HG02970 (cell line): ENCODE data around the gene RASGRP2.

Experiments
- ATAC-seq: cut with Tn5 transposase; IDR thresholded peaks from one replicate; pipeline ENCODE4 v1.9.1; 2021; ENCODE audit warnings: mild to moderate bottlenecking, moderate library complexity, moderate number of reproducible peaks; ENCODE audit not compliant: unreplicated experiment, low FRiP score

The RASGRP2 gene

GRCh38 chr11:64742889-64743590, 902 bp downstream of the RASGRP2 start:
- no peak for ATAC-seq

DNA sequence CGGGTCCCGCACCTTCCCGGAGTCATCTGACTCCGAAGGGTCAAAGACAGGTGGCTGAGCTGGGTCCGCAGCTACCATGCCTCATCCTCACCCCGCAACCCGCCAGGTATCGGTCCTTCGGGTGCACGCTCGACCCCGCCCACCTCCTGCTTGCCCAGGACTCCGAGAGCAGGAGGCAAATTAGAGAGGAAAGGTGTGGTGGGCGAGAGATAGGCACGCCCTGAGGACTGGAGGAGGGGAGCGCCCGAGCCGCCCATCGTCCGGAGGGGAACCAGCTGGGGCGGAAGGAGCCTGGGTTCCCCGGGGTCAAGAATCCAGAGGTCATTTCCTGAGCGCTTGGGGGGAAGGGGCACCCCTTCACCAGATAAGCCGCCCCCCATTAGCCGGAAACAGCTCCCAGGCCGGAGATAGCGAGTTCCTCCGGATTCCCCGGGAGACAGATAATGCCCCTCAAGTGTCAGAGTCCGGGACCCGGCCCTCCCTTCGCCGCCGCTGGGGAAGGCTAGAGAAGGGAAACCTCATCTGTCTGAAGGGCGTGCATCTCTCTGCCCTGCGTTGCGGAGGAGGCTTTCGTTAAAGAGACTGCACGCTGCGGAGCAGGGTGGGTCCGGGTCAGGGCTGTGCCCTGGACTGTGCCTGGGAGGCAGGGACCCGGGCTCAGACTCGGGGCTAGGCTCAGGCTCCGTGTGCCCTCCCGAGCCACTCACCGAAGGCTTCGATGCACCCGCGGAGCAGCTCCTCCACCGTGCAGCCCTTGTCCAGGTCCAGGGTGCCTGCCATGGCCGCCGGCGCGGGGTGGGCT, 1.7 kb downstream of the RASGRP2 start:
- ATAC-seq = no peak

GRCh38 chr11:64741375-64742086, 2.4 kb downstream of the RASGRP2 start:
- no peak for ATAC-seq

- no peak for ATAC-seq
These were observed 4.1 kb downstream of the RASGRP2 start for GRCh38 chr11:64739871-64740270.

DNA sequence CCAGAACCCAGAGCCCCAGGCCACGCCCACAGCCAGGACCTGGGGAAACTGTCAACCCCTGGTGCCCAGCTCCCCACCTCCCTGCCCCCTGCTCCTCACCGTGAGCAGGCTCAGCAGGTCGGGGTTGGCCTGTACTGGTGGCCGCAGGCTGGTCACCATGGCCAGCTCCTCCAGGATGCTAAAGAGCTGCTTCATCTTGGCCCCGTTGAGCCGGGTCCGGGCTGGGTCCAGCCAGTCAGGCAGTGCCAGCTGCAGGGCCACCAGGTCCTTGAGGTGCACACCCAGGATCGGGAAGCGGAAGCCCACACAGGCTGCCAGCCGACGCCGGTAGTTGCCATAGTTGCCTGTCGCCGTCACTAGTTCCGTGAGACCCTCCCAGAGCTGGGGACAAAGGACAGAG, 7.3 kb downstream of the RASGRP2 start:
- ATAC-seq = no peak

GRCh38 chr11:64735725-64736259, 8.2 kb downstream of the RASGRP2 start:
- no peak for ATAC-seq

GRCh38 chr11:64734811-64735724, 8.9 kb downstream of the RASGRP2 start:
- ATAC-seq = no peak

- no peak for ATAC-seq
These were observed 12.3 kb downstream of the RASGRP2 start for GRCh38 chr11:64731601-64732000.

DNA sequence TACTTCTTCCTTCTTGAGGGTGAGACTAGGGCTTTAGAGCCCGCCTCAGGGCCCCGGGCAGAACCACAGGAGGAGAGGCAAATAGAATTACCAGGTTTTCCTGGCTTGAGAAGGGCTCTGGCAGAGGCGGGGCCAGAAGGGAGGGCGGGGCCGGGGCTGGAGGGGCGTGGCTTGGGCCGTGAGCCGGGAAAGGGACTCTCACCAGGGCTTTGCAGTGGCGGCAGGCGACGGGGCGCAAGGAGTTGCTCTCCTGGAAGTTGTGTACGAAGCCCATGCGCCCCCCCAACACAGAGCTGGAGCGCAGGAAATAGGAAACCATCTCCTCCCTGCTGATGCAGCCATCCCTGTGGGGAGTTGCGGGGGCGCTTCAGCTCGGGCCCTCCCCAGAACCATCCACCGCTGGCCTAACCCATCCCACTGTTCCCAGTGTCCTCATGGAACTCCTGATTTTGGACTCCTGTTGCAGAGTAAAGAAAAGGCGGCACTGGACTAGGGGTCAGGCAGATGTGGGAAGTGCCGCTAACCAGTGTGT, 14.0 kb downstream of the RASGRP2 start:
- no peak for ATAC-seq

DNA sequence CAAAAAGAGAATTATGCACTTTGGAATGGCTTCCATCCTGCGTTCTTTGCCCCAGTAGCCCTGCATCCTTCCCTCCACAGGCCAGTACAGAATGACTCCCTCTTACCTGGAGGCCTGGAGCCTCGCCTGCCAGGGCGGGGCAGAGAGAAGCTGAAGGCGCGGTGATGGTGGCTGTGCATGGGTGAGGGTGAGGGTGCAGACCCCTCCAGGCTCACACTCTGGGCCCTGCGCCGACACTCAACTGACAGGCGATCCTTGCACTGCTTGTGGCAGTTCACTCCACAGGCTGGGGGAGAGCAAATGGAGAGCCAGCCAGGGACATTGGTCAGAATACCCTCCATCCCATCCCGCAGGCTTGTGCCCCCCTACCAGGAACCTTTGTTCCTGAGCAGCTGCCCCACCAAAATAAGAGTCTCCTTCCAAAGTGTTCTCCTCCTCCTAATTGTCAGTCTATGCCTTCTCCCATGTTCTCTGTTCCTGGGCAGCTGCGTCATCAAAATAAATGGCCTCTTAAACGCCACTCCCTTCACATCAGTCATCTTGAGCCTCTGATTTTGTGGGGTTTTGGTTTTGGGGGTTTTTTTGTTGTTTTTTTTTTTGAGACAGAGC, 15.1 kb downstream of the RASGRP2 start:
- ATAC-seq = no peak

- ATAC-seq = no peak
These were observed 16.9 kb downstream of the RASGRP2 start for GRCh38 chr11:64726867-64727530.

DNA sequence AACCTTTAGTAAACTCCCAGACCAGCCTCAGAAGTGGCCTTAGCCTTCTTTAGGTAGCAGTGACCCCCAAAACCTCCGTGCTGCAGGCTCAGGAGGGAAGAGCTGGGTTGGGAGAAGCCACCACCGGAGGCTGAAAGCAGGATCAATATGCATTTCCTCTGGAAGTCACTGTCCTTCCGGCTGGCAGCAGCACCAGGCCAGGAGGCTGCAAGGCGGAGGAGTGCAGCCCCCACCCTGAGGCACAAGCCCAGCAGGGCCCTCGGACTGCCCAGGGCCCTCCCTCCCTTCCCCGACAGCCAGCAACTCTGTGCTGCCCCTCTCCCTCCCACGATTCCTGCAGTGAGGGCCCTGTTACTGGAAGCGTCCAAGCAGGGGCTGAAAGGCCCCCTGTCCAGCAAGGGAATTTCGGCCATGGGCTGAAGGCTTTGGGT, 17.7 kb downstream of the RASGRP2 start:
- no peak for ATAC-seq

- no peak for ATAC-seq
These were observed 18.9 kb downstream of the RASGRP2 start for GRCh38 chr11:64724863-64725532.

DNA sequence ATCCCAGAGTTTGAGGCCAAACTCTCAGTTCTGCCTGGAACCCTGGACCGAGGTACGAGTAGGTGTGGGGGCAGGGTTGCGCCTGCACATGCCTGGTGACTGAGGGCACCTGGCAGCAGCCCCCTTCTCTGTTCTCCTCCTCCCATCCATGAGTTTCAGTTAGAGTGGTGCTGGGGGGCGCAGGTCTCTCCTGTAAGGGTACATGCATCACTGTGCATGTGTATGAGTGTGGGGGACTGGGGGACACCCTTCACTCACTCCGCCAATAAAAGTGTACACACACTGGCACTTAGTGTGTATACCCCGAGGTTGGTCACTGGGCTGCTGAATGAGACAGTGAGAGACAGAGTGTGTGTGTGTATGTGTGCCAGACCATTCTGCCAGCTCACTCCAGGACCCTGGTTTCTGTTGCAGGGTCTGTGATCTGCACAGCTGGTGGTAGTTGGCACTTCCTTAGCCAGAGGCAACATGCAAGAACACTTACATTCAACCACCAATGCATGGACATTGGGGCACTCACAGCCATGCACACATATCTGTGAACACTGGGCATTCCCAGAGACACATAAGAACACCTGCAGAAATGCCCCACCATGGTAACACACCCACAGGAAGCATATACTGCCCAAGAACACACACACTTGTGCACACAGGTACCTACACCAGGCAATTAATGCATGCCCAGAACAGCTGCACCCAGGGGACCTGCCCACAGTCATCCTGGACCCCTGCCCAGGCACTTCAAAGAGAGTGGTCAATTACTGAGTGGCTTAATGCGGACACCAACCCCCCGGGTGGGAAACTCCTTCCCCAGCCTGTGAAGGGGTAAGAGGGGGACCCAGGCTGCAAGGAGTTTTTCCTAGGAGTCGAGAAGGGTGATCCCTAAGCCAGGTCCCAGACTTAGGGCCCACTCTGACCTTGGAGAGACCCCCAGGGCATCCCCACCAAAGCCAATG, 19.8 kb downstream of the RASGRP2 start:
- no peak for ATAC-seq

DNA sequence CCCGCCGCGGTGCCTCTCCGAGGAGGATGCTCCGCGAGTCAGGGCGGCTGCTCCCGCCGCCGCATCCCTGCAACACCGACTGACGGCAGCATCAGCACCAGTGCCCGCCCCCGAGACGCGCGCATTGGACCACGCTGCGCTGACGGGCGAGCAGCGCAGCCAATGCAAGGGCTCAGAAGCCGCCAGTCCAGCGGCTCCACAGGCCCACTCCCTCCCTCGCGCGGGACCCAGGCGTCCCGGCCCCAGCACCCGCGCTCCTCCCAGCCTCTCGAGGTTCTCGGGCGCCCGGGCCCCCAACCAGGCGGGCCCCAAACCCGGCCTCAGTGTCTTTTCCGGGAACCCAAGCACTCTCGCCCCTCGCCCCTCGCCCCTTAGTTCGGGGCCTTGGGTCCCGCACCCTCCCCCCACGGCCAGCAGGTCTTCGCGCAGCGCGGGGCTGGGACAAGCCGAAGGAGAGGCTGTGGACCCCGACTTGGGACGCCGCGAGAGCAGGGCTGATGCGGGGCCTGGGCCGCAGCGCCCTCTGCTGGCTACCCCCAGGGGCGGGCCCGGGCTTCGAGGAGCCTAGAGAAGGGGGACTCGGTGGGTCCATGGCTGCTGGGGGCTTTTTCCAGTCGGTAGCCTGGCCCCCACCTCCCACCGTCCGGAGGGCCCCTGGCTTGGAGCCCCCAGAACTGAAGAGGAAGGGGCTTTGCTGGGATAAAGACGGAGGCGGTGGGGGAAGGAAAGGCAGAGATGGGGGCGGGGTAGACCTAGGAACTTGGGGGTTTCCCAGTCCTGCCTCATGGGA, 20.6 kb downstream of the RASGRP2 start, which contains the start of gene NRXN2:
Gene NRXN2, minus strand, starts transcription at position 81 of the 790 bp plus-strand sequence. CDS start 9,498 bp downstream, outside the sequence.
- no peak for ATAC-seq
